GM23338 (cell line): ENCODE measurements around the gene POU3F2. TPM values are rescaled to one million over a fixed set of nuclear protein-coding genes. Genes with fewer than 3 reads are reported as not detected.

Source experiments
- ATAC-seq: fragments of 200-7000 bp; cut with Tn5 transposase; 3 replicates; pipeline ENCODE4 v1.9.1; 2020
- DNase-seq: peaks from one replicate; pipeline ENCODE4 v3.0.0-alpha.2; 2015; ENCODE audit warnings: low spot score
- H2AFZ ChIP-seq: fragments of 200-600 bp; sonication (generic); 2 replicates; pipeline ENCODE4 v1.8.0; 2016; ENCODE audit warnings: antibody characterized with exemption, mild to moderate bottlenecking, moderate library complexity
- H3F3A ChIP-seq: fragments of 200-600 bp; sonication (generic); replicated peaks from 2 replicates; pipeline ENCODE4 v1.8.0; 2017; ENCODE audit warnings: antibody characterized with exemption, mixed run types, low read depth
- H3K27ac ChIP-seq: fragments of 200-600 bp; sonication (generic); 2 replicates; pipeline ENCODE4 v1.6.1; 2016; ENCODE audit warnings: low read depth
- H3K27me3 ChIP-seq: fragments of 200-600 bp; sonication (generic); 2 replicates; pipeline ENCODE4 v1.8.0; 2016; ENCODE audit warnings: mild to moderate bottlenecking, mixed run types, moderate library complexity; ENCODE audit not compliant: insufficient read depth
- H3K36me3 ChIP-seq: fragments of 200-600 bp; sonication (generic); 2 replicates; pipeline ENCODE4 v1.8.0; 2016; ENCODE audit warnings: mild to moderate bottlenecking; ENCODE audit not compliant: insufficient read depth
- H3K4me1 ChIP-seq: fragments of 200-600 bp; sonication (generic); 2 replicates; pipeline ENCODE4 v1.8.0; 2016; ENCODE audit warnings: mild to moderate bottlenecking, moderate library complexity; ENCODE audit not compliant: insufficient read depth
- H3K4me2 ChIP-seq: fragments of 200-600 bp; sonication (generic); 2 replicates; pipeline ENCODE4 v1.7.1; 2017; ENCODE audit warnings: mixed run types
- H3K4me3 ChIP-seq: fragments of 200-600 bp; sonication (generic); 2 replicates; pipeline ENCODE4 v1.6.1; 2016; ENCODE audit warnings: mixed run types
- H3K79me2 ChIP-seq: fragments of 200-600 bp; sonication (generic); replicated peaks from 2 replicates; pipeline ENCODE4 v1.8.0; 2017; ENCODE audit warnings: mild to moderate bottlenecking; ENCODE audit not compliant: insufficient read depth
- H3K9me2 ChIP-seq: fragments of 200-600 bp; sonication (generic); 2 replicates; pipeline ENCODE4 v1.8.0; 2017; ENCODE audit not compliant: insufficient read depth
- H4K20me1 ChIP-seq: fragments of 200-600 bp; sonication (generic); replicated peaks from 2 replicates; pipeline ENCODE4 v1.8.0; 2017; ENCODE audit warnings: mild to moderate bottlenecking; ENCODE audit not compliant: insufficient read depth
- H3K27ac Mint-ChIP-seq: 2 replicates; pipeline ENCODE4 v1.8.0; 2020; ENCODE audit warnings: inconsistent platforms, mild to moderate bottlenecking, moderate library complexity, mixed read lengths
- H3K27me3 Mint-ChIP-seq: 3 replicates; pipeline ENCODE4 v1.8.0; 2022; ENCODE audit warnings: low read depth, mild to moderate bottlenecking, moderate library complexity, mixed read lengths, inconsistent platforms; ENCODE audit not compliant: insufficient read depth, poor library complexity
- H3K36me3 Mint-ChIP-seq: 3 replicates; pipeline ENCODE4 v1.8.0; 2021; ENCODE audit warnings: low read depth, mild to moderate bottlenecking, inconsistent platforms, moderate library complexity, mixed read lengths
- H3K4me1 Mint-ChIP-seq: 3 replicates; pipeline ENCODE4 v1.8.0; 2020; ENCODE audit warnings: mild to moderate bottlenecking, inconsistent platforms, mixed read lengths
- H3K4me3 Mint-ChIP-seq: 3 replicates; pipeline ENCODE4 v1.8.0; 2021; ENCODE audit warnings: moderate library complexity, mild to moderate bottlenecking, inconsistent platforms, mixed read lengths
- H3K9me3 Mint-ChIP-seq: 3 replicates; pipeline ENCODE4 v1.8.0; 2020; ENCODE audit warnings: moderate library complexity, mild to moderate bottlenecking, inconsistent platforms, mixed read lengths
- CREB1 ChIP-seq: fragments of 250-450 bp; sonication (Bioruptor Pico); IDR thresholded peaks from 2 replicates; pipeline ENCODE4 v1.5.0; 2020; ENCODE audit warnings: low read depth, mild to moderate bottlenecking, moderate library complexity
- CTCF ChIP-seq, 2 experiments: fragments of 200-600 bp in 1 of 2; sonication (generic) in 1 of 2; conservative IDR thresholded peaks; 2 replicates each; pipeline versions ENCODE4 v1.5.1 to v1.6.1; 2016 to 2017; ENCODE audit warnings: antibody characterized with exemption in 2 of 2, low read depth in 2 of 2, mild to moderate bottlenecking in 2 of 2, moderate library complexity in 1 of 2
- ETS1 ChIP-seq: IDR thresholded peaks from 2 replicates; pipeline ENCODE4 v1.6.1; 2016; ENCODE audit warnings: antibody characterized with exemption
- EZH2 ChIP-seq: fragments of 200-600 bp; sonication (generic); IDR thresholded peaks from one replicate; pipeline ENCODE4 v1.8.0; 2017; ENCODE audit warnings: antibody characterized with exemption, mild to moderate bottlenecking, low read depth; ENCODE audit not compliant: unreplicated experiment
- EZH2phosphoT487 ChIP-seq: fragments of 200-600 bp; sonication (generic); IDR thresholded peaks from one replicate; pipeline ENCODE4 v1.8.1; 2018; ENCODE audit warnings: antibody characterized with exemption; ENCODE audit not compliant: unreplicated experiment
- JUNB ChIP-seq: IDR thresholded peaks from one replicate; pipeline ENCODE4 v1.6.1; 2016; ENCODE audit warnings: antibody characterized with exemption; ENCODE audit not compliant: unreplicated experiment
- NANOG ChIP-seq: IDR thresholded peaks from 2 replicates; pipeline ENCODE4 v1.6.1; 2016; ENCODE audit warnings: antibody characterized with exemption, borderline replicate concordance
- POLR2AphosphoS5 ChIP-seq: IDR thresholded peaks from 2 replicates; pipeline ENCODE4 v1.6.1; 2016; ENCODE audit warnings: antibody characterized with exemption, low read depth
- REST ChIP-seq: IDR thresholded peaks from one replicate; pipeline ENCODE4 v1.6.1; 2018; ENCODE audit warnings: antibody characterized with exemption; ENCODE audit not compliant: unreplicated experiment
- STAT1 ChIP-seq: IDR thresholded peaks from one replicate; pipeline ENCODE4 v1.6.1; 2016; ENCODE audit warnings: antibody characterized with exemption; ENCODE audit not compliant: unreplicated experiment
- ZNF114 ChIP-seq: fragments of 250-450 bp; sonication (Bioruptor Pico); IDR thresholded peaks from 2 replicates; pipeline ENCODE4 v1.5.0; 2020; ENCODE audit warnings: mild to moderate bottlenecking, moderate library complexity
- ZNF331 ChIP-seq: fragments of 250-450 bp; sonication (Bioruptor Pico); IDR thresholded peaks from 2 replicates; pipeline ENCODE4 v1.5.0; 2020; ENCODE audit warnings: low read depth, mild to moderate bottlenecking, moderate library complexity
- ZNF462 ChIP-seq: fragments of 250-450 bp; sonication (Bioruptor Pico); IDR thresholded peaks from 2 replicates; pipeline ENCODE4 v1.5.0; 2020; ENCODE audit warnings: mild to moderate bottlenecking, moderate library complexity
- polyA plus RNA-seq: library from polyadenylated mRNA; unstranded; fragments of >200 nt; fragmentation: Nextera tagmentation; extraction: Ambion mirVana; gene quantifications from 2 replicates; pipeline ENCODE4 v1.2.1, GENCODE V29; 2016
- total RNA-seq: library from RNA; depleted of rRNA; stranded (reverse); fragments of >200 nt; shearing (Covaris generic); gene quantifications from 2 replicates; pipeline ENCODE4 v1.2.3, GENCODE V29; 2014

The POU3F2 gene
- total and polyA plus RNA-seq, 2 experiments from 2014 or later, result 0.26 to 0.76 TPM

GRCh38 chr6:98880486-98880885, 46.1 kb downstream of the POU3F2 start:
- Mint-ChIP-seq H3K9me3 (no peaks in the 10 kb centered on the region), H3K4me1 (no peaks in the 10 kb centered on the region)
- ATAC-seq, result no peak

More at GRCh38 chr6:98880486-98880885, 46.1 kb downstream of the POU3F2 start:
- H3K27me3 Mint-ChIP-seq, result no peaks in the 10 kb centered on the region
- Histone ChIP-seq H2AFZ (no peak overlapping the region), H3K27me3 (no peaks in the 10 kb centered on the region), H3K4me2 (no peak overlapping the region), H3K79me2 (no peaks in the 10 kb centered on the region), H3F3A (no peaks in the 10 kb centered on the region), H4K20me1 (no peaks in the 10 kb centered on the region), H3K36me3 (no peaks in the 10 kb centered on the region), H3K4me1 (no peaks in the 10 kb centered on the region), H3K9me2 (no peaks in the 10 kb centered on the region), H3K27ac (no peak overlapping the region), H3K4me3 (no peak overlapping the region)
- no peak for DNase-seq
- no peak for TF ChIP-seq REST
- TF ChIP-seq STAT1, result no peak
- TF ChIP-seq EZH2phosphoT487, result no peak
- TF ChIP-seq NANOG, result no peak
- TF ChIP-seq CREB1 (CRISPR knock-in tag), result no peak
- no peak for TF ChIP-seq JUNB
- TF ChIP-seq ZNF114 (CRISPR knock-in tag), result no peak
- no peak for TF ChIP-seq EZH2
- TF ChIP-seq POLR2AphosphoS5, result no peak
- no peak for TF ChIP-seq ETS1
- no peak for TF ChIP-seq ZNF331
- TF ChIP-seq CTCF (conservative IDR thresholded peaks at IDR 0.05; ENCODE audit: low read depth in 2 of 2), result no peak
- no peak for TF ChIP-seq ZNF462 (CRISPR knock-in tag)
- no peak overlapping the region for H3K27ac Mint-ChIP-seq
- no peaks in the 10 kb centered on the region for H3K36me3 Mint-ChIP-seq
- no peak overlapping the region for H3K4me3 Mint-ChIP-seq
